SU-DHL-6 (cell line): ENCODE results near the gene MATK.

Source experiments
- CTCF ChIP-seq: fragments of 200-600 bp; sonication (generic); IDR thresholded peaks from one replicate; pipeline ENCODE4 v1.5.1; 2017; ENCODE audit warnings: antibody characterized with exemption, mild to moderate bottlenecking, low read length, moderate library complexity; ENCODE audit not compliant: insufficient read depth, poor library complexity, severe bottlenecking
- EZH2phosphoT487 ChIP-seq: fragments of 200-600 bp; sonication (generic), shearing (Covaris generic); conservative IDR thresholded peaks from 2 replicates; pipeline ENCODE4 v1.6.1; 2018; ENCODE audit warnings: mild to moderate bottlenecking, antibody characterized with exemption, low read length, moderate library complexity, mixed read lengths

GRCh38 chr19:3775831-3776230 is 10.3 kb downstream of the MATK start:
- TF ChIP-seq CTCF (no peak), EZH2phosphoT487 (no peak)
